ENCODE measurements around the gene GPSM3.
"Not testable (repeated sequence)": the region's sequence is repeated elsewhere in the genome, so short reads cannot be mapped to it uniquely, and the experiment has no call there.

GPSM3 gene

GRCh38 chr6:32149932-32150870 lies 42.2 kb downstream of the GPSM3 start:
- no peak for DNase-seq

- no peak for DNase-seq
These were observed 43.2 kb downstream of the GPSM3 start for GRCh38 chr6:32149092-32149755.

GRCh38 chr6:32148289-32149091 lies 44.0 kb downstream of the GPSM3 start:
- peak; percentile 77 for DNase-seq

GRCh38 chr6:32147401-32148132 lies 44.9 kb downstream of the GPSM3 start:
- DNase-seq: no peak

- DNase-seq: no peak
These were observed 45.8 kb downstream of the GPSM3 start for GRCh38 chr6:32146687-32147086.

GRCh38 chr6:32146287-32146686 lies 46.2 kb downstream of the GPSM3 start:
- DNase-seq: no peak

GRCh38 chr6:32144238-32144637 lies 48.2 kb downstream of the GPSM3 start:
- not testable (repeated sequence) for DNase-seq
